Stimulated activated CD8-positive, alpha-beta memory T cell treated with anti-CD3 and anti-CD28 coated beads, Interleukin-4, amount 100 ng/mL, for 1 hour (primary cell): ENCODE measurements around the gene SMG6.
"Not testable (repeated sequence)": the region's sequence is repeated elsewhere in the genome, so short reads cannot be mapped to it uniquely, and the experiment has no call there.

Experiments
- DNase-seq, 2 donors: peaks; one replicate each; pipeline ENCODE4 v3.0.0-alpha.2; 2020; ENCODE audit warnings: low read depth in 2 of 2, low spot score in 1 of 2

Gene SMG6

DNA sequence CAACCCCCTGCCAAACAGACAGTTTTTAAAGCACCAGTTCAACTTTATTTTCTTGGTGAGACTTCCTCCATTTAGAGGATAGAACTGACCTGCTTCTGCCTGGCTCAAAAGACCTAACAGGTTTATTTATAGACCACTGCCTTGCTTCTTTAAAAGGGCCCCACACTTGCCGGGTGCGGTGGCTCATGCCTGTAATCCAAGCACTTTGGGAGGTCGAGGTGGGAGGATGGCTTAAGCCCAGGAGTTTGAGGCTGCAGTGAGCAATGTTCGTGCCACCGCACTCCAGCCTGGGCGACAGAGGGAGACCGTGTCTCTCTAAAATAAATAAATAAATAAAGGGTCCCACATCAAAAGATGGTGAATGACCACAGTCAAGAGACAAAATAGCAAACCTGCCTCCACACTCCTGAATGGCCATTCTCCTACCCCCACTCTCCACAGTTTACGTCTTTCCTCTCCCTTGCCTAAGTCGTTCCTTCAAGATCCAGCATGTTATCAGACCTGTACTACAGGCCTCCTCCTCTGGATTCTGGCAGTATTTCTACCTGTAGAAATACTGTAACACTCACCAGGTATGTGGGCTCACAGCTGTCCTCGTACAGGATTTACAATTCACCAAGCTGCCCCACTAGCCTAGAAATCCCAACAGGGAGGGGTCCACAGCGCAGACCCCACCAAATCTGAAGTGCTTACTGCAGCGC is 95.6 kb downstream of the SMG6 start:
- DNase-seq, result no peak

DNA sequence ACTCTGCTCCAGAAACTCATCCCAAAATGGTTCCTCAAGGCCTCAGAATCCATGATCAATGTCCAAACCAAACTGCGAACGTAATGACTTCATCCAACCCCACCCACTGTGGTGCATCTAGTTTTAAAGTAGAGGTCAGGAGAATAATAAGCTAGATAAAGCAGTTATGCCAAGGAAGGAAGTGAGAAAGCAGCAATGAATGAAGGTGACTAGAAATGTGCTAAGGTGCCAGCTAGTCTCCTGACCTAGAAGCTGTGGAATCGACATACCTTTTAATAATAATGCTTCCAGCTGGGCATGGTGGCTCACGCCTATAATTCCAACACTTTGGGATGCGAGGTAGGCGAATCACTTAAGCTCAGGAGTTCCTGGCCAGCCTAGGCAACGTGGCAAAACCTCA is 99.2 kb downstream of the SMG6 start:
- DNase-seq, result no peak

DNA sequence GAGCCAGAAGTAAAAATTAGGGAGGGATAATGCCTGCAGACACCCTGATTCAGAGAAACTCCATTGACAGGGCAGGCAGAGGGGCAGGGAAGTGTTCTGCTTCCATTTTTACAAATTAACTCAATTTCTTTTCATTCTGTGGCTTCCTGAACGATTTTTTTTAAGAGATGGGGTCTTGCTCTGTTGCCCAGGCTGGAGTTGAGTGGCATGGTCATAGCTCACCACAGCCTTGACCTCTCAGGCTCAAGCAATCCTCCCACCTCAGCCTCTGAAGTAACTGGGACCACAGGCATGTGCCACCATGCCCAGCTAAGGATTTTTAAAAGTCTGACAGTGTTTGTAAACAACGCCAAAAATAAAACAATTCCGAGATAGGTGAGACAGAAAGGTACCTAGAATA is 99.8 kb downstream of the SMG6 start:
- no peak for DNase-seq

DNA sequence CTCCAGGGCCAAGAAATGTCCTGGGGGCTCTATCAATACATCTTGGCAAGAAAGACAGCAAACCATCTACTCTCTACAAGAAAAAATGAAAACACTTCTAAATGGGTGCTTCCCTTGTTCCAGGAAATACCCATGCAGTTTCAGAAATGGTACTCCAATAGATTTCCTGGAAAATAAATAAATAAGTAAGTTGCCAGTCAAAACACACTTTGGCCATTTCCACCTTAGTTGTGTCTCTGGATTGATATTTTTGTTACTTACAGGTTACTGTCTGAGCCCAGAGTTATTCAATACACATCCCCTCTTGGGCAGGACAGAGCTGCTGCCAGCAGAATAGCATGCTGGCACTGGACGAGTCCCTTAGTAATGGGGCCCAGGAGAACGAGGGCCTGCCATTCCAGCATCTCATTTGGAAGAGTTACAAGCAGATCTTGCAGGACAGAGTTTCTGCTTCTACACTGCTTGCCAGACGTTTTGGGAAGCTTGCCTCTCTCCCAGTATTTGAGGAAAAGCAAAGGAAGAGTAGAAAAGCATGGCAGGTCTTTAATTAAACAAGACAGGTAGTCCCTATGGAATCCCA is 100.5 kb downstream of the SMG6 start:
- no peak for DNase-seq

DNA sequence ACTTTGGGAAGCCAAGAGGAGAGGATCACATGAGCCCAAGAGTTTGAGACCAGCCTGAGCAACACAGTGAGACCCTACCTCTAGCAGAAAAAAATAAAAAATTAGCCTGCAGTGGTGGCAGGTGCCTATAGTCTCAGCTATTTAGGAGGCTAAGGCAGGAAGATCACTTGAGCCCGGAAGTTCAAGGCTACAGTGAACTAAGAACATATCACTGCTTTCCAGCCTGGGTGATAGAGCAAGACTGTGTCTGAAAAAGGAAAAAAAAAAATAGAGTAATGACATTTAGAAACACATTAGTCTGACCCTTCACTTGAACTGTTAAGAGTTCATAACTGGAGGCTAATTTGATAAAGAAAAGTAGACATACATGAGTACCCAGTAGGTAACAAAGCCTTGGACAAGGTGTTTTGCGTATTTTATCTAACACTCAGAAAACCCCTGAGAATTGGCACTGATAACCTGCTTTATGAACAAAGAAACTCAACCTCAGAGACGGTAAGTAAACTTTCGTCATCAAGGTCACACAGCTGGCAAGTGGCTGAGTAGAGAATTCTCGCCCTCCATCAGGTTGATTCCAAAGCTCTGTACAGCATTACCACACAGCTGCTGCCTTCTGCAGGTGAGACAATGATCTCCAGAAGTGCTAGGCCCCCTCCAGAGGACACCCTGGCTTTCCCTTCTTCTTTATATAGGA is 101.1 kb downstream of the SMG6 start:
- no peak for DNase-seq

DNA sequence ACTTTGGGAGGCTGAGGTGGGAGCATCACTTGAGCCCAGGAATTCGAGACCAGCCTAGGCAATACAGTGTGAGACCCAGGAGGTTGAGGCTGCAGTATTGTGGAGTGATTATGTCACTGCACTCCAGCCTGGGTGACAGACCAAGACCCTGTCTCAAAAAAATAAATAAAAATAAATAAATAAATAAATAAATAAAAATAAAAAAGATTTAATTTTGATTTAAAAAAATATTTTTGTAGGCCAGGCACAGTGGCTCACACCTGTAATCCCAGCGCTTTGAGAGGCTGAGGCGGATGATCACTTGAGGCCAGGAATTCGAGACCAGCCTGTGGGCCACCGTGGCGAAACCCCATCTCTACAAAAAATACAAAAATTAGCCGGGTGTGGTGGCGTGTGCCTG is 104.2 kb downstream of the SMG6 start:
- not testable (repeated sequence) for DNase-seq

DNA sequence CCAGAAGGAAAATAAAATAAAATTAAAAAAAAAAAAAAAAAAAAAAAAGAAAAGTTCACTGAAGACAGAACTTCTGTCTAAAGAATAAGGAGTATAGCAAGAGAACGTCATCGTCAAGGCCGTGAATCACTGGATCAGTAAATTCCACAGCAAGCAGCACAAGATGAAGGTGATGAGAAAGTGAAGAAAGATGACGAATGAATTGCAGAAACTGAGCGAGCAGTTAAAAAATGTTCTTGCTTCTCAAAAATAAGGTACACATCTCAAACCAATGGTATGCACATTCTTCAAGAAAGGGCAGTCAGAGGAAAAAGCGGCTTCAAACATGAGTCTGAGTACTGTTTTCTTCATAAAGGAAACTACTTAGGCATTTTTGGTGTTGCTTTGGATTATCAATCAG is 104.7 kb downstream of the SMG6 start:
- no peak for DNase-seq

DNA sequence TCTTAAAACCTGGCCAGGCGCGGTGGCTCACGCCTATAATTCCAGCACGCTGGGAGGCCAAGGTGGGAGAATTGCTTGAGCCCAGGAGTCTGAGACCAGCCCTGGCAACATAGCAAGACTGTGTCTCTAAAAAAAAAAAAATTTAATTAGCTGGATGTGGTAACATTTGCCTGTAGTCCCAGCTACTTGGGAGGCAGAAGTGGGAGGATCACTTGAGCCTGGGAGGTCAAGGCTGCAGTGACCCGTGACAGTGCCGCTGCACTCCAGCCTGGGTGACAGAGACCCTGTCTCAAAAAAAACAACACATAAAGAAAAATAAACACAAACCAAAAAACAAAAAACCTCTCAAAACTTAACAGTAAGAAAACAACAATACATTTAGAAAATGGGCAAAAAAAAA is 106.3 kb downstream of the SMG6 start:
- DNase-seq, result no peak

DNA sequence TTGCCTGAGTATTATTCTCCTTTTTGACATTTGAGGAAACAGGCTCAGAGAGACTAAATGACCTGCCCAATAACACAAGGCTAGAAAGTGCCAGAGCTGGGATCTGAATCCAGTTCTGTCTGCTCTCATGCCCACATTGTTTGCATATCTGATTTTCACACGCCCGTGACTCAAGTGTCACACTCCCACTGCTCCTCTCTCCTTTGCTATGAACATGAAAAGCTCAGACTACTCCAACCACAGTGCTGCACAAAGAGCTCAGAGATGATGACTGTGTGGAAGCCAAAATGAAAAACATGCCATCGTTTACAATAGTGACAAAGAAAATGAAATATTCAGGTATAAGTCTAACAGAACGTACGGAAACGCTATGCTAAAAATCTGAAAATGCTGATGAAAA is 107.9 kb downstream of the SMG6 start:
- DNase-seq, result no peak

DNA sequence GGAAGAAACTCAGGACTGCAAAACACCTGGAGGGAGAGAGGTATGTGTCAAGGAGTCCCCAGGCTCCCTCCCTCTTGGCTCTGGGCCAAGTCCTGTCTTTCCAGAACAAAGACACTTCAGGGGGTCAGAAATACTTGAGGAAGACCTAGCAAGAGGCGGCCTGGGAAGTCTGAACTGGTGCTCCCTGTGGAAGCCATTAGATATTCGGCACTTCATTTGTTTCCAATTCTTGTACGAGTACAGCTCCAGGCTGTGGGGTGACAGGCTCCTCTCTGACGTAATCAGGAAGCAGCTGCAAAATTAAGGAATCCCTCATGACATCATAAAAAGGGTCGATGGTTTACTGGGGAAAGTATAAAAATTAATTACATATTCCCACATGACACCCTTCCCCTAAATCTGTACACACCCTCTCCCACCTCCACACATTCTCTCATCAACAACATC is 108.7 kb downstream of the SMG6 start:
- DNase-seq, result no peak

DNA sequence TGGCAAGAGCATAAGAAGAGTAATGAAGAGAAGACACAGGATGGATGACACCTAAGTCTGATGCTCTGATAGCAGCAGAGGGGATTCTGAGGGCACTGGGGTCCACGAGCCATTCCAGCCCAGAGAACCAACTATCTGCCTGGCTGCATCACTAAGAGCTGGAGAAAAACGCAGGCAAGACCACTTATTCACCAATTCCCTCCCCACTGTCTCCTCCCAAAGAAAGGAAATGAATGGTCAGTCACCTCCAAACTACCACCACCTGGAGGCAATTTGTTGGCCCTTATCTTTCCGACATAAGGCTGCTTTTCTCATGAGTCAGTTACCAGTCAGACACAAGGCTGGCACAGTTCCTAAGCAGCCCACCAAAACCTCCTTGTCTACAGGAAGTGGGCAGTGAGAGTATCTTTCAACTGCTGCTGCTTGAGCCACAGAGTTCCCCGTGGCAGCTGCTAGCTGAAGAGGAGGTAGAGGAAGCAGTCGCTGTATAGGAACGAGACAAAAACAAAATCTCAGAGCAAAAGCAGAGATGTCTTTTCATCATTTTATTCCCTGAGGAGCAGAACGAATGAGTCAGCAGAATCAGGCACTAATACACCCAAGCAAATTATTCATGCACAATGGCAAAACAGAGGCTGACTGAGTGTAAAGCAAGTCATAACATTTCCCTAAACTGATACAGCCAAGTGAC is 111.1 kb downstream of the SMG6 start:
- peak; percentile 29 to 47 for DNase-seq

DNA sequence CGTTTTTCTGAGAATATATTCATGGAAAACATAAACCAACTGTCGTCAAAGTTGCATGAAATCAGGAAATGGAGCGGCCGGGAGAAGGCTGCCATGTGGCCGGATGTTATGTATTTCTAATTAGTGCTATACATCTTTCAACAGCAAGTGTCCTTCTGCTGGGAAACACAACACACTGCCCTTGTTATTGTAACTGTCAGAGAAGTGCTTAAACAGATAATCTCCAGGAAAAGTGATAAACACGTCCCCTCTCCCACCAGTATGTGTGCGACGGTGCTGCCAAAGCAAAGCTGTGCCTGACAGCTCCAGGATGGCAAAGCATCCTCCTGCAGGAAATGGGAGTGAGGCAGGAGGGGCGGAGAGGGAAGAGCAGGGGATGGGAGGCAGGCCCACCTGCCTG is 111.8 kb downstream of the SMG6 start:
- no peak for DNase-seq

DNA sequence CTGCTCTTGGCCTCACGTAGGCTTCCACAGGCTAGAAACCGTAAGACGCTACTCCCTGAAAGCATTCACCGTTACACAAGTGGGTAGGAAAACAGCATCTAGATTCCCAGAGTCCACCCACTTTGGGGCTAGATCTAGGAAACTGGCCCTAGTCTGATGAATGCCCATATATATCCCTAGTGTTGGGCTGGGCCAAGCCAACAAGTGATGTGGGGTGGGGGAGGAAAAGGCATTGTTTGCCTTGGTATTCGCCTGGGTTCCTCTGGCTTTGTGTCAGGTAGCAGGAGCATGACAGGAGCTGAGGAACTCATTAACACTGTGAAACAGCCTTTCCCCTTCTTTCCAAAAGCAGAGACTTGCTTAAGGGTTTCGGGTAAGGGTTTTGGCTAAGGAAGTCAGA is 112.4 kb downstream of the SMG6 start:
- no peak for DNase-seq

DNA sequence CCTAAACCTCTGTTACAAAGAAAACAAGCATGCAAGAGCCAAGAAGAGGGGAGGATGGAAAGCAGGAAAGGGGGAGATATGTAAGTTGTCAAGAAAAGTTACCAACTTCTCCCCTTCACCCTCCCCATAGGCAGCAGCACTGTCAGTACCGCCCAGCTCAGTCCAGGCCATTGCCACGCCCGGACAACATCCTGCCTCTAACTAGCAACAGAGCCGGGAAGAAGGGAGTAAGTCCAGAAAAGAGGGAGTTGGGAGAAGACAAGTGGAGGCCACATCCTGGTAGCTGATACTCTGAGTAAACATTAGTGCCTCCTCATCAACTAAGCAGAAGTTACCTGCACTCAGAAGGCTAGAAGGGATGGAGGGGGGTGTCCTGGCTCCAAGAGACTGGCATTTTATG is 113.6 kb downstream of the SMG6 start:
- no peak for DNase-seq

DNA sequence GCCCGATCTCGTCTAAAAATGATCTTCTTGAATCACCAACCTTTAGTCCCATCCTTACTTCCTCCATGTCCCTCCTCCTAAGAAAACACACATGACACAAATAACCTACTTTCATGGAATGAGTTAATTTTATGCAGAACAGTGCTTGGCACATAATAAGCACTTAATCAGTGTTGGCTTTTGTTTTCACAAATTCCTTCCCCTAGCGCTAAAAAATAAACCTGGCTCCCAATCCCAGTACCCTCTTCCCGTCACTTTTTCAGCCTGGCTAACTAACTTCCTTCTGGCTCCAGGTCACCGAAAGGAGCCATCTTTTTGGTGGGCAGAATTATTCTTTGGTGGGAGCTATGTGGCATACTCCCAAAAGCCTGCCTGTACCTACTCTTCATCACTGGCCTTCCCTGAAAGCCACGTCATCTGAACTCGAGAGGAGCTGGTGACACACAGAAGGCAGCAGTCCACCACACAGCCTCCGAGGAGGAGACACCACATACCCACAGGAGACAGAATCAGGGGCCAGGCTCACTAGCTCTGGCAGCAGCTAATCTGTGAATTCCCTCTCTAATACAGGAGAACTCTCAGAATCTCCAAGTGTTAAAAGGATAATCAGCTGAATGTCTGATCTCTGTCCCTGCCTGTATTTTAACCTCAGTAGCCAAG is 114.5 kb downstream of the SMG6 start:
- no peak for DNase-seq

DNA sequence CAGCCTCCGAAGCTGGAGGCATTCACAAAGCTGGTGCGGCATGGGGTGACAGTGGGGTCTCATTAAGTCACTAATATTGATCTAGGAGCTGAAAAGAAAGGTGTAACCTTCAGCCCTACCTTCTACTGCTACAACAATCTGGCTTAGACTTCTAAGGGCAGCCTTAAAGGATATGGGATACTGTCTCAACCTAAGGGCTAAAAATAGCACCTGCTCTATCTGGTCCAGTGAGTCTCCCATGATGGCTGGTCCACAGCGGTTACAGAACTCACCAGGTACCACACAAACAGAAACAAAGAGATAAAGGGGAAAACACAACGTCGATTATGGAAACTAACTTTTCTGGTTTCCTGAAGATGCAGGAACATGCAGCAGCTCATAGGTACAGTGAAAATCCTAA is 115.8 kb downstream of the SMG6 start:
- DNase-seq, result no peak

DNA sequence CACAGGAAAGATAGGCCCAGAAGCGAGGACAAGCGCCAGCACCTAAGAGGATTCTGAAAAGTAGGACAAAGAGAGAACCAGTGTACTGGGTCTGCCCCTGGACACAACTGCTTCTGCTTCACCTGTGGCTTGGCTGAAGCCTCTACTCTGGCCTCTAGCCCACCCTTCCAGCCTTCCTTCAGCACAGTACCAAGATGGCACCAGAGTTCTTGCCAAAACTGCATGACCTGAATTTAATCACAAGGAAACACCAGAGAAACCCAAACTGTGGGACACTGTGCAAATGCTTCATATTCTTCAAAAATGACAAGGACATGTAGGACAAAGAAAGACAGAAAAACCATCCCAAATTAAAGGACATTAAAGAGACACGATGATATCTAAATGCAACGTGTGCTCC is 116.6 kb downstream of the SMG6 start:
- no peak for DNase-seq

DNA sequence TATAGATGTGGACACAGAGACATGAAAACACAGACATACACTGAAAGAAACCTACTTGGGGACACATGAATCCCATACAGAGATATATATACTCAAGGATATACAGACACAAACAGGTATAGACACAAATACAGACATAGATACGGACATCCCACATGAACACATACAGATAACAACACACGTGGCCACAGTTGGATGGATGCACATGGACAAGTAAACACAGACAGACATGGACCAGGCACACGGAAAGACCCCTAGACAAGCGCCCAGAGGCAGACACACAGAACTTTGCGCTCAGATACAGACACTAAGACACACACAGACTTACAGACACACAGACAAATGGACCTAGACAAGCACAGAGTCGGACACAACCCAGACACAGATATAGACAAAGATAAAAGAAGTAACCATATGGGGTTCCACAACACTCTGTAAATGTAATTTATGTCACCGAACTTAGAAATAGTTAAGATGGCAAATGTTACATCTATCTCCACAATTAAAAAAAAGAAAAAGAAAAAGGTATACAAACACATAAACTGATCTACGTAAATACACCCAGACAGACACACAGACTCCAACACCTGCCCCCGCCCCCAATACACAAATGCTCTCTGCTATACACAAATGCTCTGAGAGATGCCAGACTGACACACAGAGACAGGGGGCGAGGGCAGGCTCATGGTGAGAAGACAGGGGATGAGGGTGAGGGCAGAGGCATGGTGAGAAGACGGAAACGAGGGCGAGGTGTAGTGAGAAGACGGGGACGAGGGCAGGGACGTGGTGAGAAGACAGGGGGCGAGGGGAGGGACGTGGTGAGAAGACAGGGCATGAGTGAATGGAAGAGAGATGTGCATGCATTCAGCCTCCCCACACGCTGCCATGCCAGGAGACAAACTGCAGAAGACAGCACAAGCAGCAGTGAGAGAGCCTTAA is 118.3 kb downstream of the SMG6 start:
- DNase-seq, result no peak

DNA sequence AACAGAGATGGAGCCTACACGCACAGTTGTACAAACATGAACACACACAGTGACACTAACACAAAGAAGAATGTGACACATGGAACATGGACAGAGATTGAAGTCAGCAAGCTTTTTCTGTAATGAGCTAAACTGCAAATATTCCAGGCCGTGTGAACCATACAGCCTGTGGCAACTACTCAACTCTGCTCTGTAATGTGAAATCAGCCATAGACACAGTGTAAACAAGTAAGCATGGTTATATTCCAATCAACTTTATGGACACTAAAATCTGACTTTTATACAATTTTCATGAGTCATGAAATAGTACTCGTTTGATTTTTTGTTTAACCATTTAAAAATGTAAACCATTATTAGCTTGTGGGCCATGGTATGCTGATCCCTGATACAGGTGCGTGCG is 120.2 kb downstream of the SMG6 start:
- DNase-seq, result no peak

DNA sequence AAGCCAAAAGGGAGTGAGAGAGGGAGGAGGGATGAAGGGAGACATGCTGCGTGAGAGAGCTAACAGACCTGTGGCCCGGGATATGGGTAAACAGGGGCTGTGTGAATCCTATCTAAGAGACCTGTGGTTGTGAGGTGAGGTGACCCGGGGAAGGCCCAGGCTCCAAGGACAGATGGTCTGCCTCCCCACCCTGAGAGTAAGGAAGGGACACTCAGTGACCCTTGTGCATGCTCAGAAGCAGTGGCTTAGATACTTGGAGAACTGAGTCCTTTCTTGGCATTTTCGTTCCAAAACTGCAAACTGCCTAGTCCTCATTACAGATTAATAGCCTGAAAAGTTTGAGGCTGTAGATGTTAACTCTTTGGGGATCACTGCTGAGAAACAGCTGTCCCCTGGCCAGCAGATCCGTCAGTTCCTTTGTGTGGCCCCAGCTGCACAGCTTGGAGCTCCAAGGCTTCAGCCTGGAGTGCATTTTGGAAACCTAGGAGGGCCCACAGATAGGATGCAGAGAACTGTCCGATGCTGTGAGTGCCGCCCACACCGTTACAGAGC is 121.6 kb downstream of the SMG6 start:
- no peak for DNase-seq
